Ecto neural progenitor cell (in vitro differentiated cells): ENCODE measurements around the gene ALDH3A1.

ENCODE experiments used
- DNase-seq: peaks from one replicate; pipeline ENCODE4 v3.0.0-alpha.2; 2018; ENCODE audit warnings: low spot score

ALDH3A1 gene

DNA sequence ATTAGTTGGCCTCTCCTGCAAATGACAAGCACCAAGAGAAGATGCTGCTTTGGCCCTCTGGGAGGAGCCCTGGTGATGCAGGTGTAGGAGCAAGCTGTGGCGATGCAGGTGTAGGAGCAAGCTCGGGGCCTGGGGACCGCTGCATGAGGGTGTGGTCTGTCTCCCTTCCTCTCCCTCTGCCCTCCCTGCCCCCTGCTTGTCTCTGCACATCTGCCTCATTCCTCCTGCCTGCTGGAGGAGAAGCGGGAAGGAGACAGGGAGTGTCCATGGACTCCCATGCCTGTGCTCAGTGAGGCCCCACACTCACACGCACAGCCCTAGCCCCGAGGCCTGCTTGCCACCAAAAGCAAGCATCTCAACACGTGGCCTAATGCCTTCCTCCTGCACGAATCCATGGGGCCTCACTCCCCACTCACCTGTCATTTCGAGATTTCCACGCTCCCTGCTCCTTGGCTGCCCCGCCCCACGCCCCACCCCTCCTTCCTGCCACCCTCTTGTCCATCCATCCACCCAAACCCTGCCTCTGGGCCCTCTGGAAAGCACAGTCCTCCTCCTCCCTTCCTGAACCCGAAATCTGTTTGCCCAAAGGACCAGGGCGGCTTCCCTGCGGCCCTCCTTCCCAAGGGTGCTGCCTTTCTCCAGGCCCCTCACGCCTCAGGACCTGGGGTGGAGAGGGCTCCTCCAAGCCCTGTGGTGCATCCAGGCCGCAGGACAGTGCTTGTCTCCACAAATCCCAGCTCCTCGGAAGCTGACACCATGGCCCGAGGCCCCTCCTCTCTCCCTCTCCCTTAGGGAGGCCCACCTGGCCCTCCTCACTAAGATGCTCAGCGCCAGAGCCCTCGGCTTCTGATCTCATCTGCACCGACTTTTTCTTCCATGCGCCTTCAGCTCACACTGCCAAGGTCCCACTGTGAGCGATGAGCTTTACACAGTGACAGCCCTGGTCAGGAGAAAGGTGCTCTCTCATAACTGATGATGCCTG is 11.8 kb upstream of the ALDH3A1 start:
- no peak for DNase-seq

DNA sequence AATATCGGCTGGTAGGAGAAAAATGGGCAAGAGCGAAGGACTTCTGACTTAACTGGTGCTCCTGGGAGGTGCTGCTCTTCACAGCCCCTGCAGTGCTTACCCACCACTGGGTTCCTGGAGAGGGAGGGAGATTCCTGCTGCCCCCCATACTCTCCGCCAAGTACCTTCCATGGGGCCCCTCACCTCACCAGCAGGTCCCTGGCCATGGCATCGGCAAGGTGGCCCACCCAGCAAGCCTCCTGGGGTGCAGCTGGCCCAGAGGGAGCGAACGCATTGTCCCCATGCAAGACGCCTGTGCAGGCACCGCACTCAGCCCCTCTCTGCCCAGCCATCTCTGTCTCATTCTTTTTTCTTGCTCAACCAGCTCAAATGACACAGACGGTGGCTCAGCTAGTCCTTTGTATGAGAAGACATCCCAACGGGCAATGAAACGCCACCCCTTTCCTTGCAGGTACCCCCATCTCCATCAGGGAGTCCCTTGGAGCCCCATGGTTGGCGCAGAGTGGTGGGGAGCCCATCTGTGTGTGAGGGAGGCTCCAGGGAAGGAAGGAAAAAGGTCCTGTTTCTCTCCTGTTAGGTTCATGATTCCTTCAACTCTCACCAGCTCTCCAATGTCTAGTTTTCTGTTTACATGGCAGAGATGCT is 9.6 kb upstream of the ALDH3A1 start:
- no peak for DNase-seq

GRCh38 chr17:19756546-19756945 is 8.4 kb upstream of the ALDH3A1 start:
- DNase-seq, result no peak

- DNase-seq, result no peak
Observed at GRCh38 chr17:19755821-19756510, 7.9 kb upstream of the ALDH3A1 start.

GRCh38 chr17:19755392-19755791 is 7.3 kb upstream of the ALDH3A1 start:
- no peak for DNase-seq

- DNase-seq, result no peak
Observed at GRCh38 chr17:19753661-19754463, 5.8 kb upstream of the ALDH3A1 start.

DNA sequence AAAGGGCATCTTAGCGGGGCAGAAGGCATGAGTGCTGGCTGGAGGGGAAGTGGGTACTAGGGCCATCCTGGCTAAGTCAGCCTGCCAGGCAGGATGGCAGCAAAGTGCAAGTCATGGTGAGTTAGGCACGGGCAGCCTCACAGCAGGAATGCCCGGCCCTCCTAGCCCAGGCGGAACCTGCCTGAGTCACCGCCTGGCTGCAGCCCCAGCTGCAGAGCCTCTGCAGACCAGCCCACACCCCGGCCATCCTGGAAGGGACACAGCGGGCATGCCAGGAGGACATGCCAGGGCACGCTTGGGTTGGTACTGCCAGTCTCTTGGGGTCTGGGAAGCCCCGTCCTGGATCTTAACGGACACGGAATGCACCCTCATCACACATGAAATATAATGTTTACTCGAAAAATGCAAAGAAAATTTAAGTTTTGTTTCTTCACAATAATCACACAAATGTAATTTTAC is 5.0 kb upstream of the ALDH3A1 start:
- DNase-seq, result no peak

- no peak for DNase-seq
Observed at GRCh38 chr17:19752216-19753050, 4.3 kb upstream of the ALDH3A1 start.

DNA sequence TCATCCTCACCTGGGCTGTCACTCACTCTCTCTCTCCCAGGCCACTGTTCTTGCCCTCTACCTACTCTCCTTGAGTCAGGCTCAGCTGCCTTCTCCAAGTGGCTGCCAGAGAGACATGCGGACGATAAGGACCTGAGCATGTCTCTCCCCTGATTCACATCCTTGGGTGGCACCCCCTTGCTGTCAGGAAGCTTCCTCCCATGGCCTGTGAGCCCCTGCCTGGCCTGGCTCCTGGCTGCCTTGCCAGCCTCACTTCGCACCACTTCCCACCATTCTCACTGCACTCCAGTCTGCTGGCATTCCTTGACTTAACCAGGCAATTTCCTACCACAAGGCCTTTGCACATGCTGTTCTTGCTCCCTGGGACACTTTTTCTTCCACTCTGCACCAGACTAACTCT is 2.7 kb upstream of the ALDH3A1 start:
- no peak for DNase-seq

DNA sequence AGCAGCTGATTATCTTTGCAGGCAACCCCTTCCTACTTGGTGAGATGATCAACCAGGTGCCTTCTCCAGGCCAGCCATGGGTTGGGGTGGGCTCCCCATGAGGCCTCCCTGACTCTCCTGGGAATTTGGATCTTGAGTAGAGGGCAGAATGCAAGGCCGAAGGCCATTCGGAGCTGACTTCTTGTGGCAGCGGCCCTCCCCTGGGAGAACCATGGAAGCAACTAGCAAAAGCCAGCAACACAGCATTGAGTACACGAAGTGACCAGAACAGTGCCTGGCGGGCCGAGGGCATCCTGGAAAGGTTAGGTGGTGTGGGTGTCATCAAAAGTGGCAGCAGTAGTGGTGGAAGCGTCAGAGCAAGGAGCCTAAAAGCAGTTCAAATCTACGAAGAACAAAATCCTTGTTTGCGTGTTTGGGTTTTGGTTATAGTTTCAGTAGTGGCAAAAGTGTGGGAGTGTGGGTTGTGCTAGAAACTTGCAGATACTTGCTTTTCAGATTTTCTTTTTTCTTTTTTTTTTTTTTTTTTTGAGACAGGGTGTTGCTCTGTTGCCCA is 2.0 kb upstream of the ALDH3A1 start:
- no peak for DNase-seq

DNA sequence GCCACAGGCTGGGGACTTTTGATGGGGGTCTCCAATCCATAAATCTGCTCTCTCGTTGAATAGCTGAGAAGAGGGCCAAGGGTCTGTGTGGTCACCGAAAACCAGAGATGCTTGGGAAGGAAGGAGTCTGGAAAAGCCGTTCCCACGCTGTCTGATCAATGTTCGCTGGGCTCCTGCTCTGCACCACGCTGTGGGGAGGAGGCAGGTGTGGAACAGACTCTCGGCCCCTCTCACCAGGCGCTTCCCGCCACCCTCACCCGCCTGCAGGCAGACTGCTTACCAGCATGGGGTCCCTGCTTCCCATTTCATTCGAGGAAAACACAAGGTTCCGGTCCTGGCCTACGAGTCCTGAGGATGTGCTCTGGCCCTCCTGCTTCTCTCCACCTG is 702 bp upstream of the ALDH3A1 start:
- DNase-seq, result no peak

- no peak for DNase-seq
Observed at GRCh38 chr17:19747159-19747719, 859 bp downstream of the ALDH3A1 start.

DNA sequence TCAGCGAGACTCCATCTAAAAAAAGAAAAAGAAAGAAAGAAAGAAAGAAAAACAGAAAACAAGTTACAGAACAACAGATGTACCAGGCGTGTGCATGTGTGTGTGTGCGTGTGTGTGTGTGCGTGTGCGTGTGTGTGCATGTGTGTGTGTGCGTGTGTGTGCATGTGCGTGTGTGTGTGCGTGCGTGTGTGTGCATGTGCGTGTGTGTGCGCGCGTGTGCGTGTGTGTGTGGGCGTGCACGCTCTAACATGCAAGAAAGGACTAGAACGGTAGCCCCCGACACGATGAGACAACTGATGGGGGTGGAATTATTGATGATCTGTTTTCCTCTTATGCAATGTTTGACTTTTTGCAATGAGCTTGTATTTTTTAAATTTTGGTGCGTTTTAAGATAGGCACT is 1.6 kb downstream of the ALDH3A1 start:
- no peak for DNase-seq

- DNase-seq, result peak; percentile 99
Observed at GRCh38 chr17:19744922-19745757, 3.0 kb downstream of the ALDH3A1 start.

- no peak for DNase-seq
Observed at GRCh38 chr17:19744492-19744891, 3.6 kb downstream of the ALDH3A1 start.

DNA sequence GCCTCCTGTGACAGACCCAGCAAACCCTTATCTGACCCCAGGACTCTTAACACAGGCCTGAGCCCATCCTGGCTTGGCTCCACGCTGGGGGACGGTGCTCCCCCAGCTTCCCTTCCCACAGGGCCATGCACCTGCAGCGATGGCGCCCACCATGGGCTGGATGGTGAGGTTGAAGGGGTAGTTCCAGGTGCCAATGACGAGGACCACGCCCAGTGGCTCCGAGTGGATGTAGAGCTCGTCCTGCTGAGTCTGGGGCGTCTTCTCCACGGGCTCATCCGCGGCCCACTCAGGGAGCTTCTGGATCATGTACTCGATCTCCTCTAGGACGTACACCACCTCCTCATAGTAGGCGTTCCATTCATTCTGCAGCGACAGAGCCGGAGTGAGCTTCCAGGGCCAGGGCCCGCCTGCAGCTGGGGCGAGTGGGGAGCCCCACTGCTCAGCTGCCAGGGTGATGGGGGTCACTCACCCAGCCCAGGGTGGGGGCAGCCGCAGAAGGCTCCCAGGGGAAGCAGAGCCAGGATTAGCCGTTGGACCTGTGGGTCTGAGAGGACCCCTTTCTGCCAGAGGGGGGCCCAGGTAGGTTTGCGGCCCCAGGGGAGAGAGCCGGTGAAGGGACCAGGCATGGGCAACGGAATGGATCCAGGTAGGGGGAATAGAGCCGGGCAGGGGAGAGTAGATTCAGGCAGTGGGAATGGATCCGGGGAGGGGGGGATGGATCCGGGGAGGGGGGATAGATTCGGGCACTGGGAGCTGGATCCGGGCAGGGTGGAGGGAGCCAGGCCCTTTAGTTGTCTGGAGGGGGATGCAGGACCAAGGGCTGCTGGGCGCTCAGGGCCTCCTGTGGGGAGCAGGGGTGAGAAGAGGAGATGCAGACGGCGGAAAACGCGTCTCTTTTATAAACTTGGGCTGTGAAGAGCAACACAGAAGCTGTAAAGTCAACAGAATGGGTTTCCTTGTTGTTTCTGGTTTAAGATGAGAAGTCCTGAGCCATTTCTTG is 4.7 kb downstream of the ALDH3A1 start:
- DNase-seq, result no peak

DNA sequence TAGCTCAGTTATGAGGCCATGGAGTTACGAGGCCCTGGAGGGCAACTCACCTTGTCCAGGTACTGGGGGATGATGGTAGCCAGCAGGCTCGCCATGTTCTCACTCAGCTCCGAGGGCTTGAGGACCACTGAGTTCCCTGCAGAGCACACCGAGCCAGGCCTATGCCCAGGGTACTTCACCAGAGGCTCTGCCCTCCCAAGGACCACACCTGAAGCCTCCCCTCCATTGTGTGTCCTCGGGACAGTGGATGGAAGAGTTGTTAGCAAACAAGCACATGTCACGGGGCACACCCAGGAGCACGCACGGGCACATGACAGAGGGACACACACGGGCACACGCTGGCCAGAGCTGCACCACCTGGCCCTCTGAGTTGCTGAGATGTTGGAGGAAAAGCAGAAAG is 5.6 kb downstream of the ALDH3A1 start:
- no peak for DNase-seq

DNA sequence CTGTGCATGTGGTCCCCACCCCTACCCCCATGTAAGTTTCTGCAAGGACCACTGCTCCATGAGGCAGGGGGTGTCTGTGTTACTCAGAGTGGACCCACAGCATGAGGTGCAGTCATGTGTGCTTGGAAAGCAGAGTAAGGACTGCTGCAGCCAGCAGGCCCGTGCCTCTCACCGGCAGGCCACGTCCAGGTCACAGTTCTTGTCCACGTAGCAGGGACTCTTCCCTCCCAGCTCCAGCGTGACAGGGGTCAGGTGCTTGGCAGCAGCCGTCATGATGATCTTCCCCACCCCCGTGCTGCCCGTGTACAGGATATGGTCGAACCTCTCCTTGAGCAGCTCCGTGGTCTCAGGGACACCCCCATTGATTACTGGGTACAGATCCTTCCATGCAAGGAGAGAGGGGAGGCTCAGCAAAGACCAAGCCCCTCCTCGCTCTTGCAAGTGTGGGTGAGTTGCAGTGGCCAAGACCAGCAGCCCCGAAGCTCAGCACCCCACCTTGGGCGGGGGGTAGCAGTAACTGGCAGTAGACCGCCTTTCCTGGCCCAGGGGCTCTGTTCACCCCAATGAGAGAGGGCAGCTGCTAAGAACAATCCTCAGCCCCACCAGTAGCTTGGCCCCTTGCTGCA is 6.2 kb downstream of the ALDH3A1 start:
- DNase-seq, result no peak
